Measurements from ENCODE around the gene CMKLR1. TPM values are rescaled to one million over a fixed set of nuclear protein-coding genes. Genes with fewer than 3 reads are reported as not detected.

The CMKLR1 gene
- polyA plus RNA-seq, 1 experiment = 0.10 TPM

- POLR2A ChIA-PET = no interaction called here
- CTCF ChIA-PET = no interaction called here
These were observed 100.6 kb downstream of the CMKLR1 start for GRCh38 chr12:108238474-108238873.

More at GRCh38 chr12:108238474-108238873, 100.6 kb downstream of the CMKLR1 start:
- no peak for TF ChIP-seq CTCF (IDR thresholded peaks at IDR 0.05; ENCODE audit: insufficient read depth, low read depth, low read length)
- no peak for DNase-seq (ENCODE audit: low read depth)
- no peaks in the 10 kb centered on the region for H3K36me3 ChIP-seq (ENCODE audit: control insufficient read depth, insufficient read depth, low read length)
- H3K27me3 ChIP-seq (ENCODE audit: control insufficient read depth, insufficient read depth, low read length) = no peaks in the 10 kb centered on the region; the same call in 1 of the 2 replicates
- H3K4me3 ChIP-seq (ENCODE audit: low read depth, low read length) = no peak overlapping the region

Other genes starting within 250 kb of the CMKLR1 start
- not detected in 2 replicates for gene WSCD2, start 210.0 kb downstream of the CMKLR1 start, polyA plus RNA-seq (2011; rRNA removed)
- gene FICD, start 176.0 kb upstream of the CMKLR1 start, polyA plus RNA-seq (2011; rRNA removed) = 1.9 and 2.0 TPM in 2 replicates
- 23.1 and 27.5 TPM in 2 replicates for gene SART3, start 221.9 kb upstream of the CMKLR1 start, polyA plus RNA-seq (2011; rRNA removed)
- 125 and 169 TPM in 2 replicates for gene ISCU, start 223.3 kb upstream of the CMKLR1 start, polyA plus RNA-seq (2011; rRNA removed)